GM18873 (cell line): ENCODE measurements around the gene SOD2.
"Not testable (repeated sequence)": the region's sequence is repeated elsewhere in the genome, so short reads cannot be mapped to it uniquely, and the experiment has no call there.

Experiments
- ATAC-seq: cut with Tn5 transposase; IDR thresholded peaks from one replicate; pipeline ENCODE4 v1.9.1; 2021; ENCODE audit warnings: mild to moderate bottlenecking, moderate library complexity, moderate number of reproducible peaks; ENCODE audit not compliant: unreplicated experiment, low FRiP score

The SOD2 gene

DNA sequence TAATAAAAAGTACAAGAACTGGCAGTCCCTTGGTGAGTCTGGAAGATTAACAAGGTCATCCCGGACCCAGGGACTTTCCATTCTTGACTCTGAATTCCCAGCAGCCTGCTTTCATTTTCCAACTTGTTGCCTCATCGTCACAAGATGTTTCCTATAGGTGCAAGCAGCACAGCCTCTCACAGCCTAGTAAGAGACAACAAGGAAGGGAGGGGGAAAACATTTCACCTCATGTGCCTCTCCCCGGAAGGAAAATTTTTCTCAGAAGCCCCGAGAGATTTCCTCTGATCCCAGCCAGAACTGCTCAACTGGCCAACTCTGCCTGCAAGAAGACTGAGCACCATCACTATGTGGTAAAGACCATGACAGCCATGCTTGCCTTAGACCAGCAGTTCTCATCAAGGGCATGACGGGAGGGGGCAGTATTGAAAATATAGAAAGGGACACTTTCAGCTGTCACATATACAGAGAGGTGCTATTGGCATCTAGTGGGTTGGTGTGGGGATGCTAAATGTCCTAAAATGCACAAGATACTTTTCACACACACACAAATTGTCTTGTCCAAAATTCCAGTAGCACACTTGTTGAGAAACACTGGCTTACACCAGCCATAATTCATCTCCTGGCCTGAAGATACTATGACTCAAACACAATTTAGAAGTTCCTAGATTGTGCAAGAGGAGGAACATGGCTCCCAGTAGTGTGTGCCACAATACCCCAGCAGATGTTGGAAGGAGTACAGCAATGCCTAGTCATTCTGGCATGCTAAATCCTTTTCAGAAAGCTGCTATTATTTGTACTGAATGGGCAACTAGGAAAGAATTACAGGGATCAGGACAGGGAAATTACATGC, 23.4 kb upstream of the SOD2 start:
- ATAC-seq: no peak

DNA sequence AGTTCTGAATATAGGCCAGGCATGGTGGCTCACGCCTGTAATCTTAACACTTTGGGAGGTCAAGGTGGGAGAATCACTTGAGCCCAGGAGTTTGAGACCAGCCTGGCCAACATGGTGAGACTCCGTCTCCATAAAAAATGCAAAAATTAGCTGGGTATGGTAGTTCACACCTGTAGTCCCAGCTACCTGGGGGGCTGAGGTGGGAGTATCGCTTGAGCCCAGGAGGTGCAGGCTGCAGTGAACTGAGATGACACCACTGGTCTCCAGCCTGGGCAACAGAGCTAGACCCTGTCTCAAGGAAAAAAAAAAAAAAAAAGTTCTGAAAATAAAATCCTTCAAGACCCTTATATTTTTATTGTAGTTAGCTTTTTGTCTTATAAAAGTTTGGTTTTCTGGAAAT, 22.6 kb upstream of the SOD2 start:
- ATAC-seq: no peak

DNA sequence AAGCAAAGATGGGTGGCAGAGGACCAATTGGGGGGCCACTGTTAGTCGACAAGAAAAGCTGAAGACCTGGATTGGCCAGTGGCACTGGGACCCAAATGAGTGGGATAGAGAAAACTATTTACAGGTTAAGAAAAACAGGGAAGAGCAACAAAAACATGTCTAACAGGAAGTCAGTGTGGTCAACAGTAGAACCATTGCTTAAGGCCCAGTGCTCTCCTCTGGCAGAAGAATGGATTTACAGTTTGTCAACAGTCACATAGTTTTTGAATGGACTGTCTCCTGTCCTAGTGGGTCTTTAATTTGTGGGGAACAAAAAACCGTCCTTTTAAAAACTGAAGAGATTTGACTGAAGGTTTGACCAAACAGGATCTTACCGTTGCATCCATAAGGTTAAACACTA, 22.1 kb upstream of the SOD2 start:
- no peak for ATAC-seq

DNA sequence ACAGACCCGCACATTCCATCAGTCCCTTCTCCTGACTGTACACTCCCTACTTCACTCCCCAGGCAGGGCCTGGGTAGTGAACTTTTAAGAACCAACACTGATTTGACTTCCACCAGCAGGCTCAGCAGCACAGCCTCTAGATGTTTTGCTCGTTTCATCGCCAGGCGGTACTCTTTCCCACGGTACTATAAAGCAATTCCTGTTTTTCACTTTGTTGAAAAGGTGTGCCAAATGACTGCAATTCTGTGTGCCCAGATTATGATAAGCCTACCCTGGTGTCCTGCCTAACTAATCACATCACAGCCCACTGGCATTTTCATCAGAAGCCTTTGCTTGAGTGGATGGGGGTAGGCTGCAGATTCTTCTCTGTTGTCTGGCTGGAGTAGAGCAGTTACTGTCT, 21.4 kb upstream of the SOD2 start:
- no peak for ATAC-seq

DNA sequence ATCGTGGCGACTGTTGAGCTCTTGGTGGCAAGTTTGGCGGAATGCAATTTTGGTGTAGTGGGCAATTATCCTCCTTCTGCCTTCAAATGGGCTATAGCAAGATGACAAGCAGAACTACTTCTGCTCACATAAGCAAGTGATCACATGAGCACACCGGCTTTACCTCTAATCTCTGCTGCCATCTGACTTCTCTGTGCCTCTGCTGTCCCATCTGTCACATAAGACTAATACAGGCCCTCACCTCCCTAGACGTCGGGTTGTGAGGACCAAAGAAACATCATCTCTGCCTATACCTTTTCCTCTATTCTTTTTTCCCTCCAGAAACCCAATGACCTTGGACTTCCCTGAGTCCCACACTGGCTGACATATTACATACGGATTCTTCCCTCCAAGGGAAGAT, 20.9 kb upstream of the SOD2 start:
- no peak for ATAC-seq

DNA sequence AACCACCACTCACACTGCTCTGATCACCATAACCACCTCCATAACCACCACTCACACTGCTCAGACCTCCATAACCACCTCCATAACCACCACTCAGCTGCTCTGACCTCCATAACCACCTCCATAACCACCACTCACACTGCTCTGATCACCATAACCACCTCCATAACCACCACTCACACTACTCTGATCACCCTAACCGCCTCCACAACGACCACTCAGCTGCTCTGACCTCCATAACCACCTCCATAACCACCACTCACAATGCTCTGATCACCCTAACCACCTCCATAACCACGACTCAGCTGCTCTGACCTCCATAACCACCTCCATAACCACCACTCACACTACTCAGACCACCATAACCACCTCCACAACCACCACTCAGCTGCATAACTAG, 19.3 kb upstream of the SOD2 start:
- not testable (repeated sequence) for ATAC-seq

DNA sequence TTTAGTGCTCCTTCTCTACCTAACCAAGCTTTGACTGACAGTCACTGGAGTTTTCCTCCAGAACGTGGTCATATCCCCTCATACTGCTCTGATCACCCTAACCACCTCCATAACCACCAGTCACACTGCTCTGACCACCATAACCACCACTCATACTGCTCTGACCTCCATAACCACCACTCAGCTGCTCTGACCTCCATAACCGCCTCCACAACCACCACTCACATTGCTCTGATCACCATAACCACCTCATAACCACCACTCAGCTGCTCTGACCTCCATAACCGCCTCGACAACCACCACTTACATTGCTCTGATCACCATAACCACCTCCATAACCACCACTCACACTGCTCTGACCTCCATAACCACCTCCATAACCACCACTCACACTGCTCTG, 17.6 kb upstream of the SOD2 start:
- ATAC-seq: not testable (repeated sequence)

DNA sequence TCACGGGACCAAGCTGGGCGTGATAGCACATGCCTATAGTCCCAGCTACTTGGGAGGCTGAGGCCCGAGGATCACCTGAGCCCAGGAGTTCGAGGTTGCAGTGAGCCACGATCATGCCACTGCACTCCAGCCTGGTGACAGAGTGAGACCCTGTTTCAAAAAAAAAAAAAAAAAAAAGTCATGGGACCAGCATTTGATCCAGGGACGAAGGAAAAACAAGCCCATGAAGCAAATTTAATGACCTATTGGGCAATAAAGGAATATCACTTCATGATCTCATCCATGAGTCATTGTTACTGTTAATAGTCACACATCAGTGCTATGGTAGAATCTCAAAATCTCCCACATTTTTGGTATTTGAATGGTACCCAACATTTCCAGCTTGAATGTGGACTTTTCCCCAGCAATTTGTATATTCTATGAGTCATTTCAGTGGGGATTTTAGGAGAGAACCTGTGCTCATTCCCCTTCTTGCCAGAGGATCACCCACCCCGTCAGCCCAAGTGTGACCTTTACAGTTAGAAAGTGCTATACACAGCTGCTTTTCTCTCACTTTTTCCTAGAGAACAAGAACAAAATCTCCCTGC, 8.5 kb upstream of the SOD2 start:
- no peak for ATAC-seq

DNA sequence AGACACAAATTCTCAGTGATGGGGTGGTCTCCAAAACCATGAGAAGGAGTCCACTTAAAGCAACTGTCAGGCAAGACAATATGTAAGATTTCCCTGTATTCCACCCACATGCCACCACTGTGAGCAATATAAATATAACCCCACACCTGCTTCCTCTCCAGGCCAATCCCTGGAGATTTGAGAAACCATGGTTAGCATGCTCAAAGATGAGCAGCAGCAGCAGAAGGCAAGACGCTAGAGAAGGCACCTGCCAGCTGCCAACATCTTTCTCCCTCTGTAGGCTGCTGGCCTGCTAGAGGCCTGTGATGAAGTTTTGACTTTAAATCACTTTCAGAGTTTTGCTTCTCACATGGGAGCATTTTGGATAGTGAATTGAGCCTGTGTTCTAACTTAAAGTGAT, 7.9 kb upstream of the SOD2 start:
- ATAC-seq: no peak

DNA sequence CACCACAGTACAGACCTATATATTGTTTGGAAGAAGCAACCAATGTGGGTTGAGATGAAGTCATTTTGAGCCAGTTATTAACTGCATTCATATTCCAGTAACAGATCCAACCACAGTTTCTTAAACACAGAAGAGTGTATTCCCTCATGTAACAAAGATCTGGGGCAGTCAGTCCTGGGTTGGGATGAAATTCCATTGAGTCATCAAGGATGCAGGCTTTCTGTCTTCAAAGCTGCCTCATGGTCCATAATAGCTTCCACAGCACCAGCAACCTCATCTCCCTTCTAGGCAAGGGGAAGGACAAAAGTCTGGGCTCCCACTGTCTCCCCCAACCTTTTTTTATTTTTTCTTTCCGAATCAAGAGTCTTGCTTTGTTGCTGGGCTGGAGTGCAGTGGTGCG, 2.9 kb upstream of the SOD2 start:
- no peak for ATAC-seq

DNA sequence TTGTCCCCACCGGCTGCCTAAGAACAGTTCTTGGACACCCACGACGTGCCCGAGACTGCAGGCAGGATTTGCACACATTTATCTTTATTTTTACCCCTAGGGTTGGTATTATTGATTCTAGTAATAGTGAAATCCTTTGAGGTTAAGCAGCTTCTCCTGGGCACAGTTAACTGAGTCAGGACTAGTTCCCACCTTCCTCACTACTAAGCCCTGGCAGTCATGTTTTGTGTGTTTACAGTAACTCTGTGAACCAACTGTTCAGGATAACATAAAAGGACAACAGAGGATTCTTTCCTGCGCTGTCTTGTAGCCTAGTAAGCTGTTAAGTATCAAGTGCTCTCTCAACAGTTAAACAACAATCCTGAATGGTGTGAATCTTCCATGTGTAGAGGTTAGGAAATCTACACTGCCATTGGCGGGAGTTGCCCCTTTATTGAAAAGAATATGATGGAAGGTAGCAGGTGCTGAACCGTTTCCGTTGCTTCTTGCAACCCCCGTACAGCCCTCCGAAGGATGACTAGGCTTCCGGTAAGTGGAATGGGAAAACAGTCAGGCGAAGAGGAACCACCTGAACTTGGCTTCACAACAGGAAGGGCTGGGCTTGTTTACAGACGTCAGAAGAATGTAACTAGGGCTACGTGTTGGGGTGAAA, 979 bp upstream of the SOD2 start:
- no peak for ATAC-seq

DNA sequence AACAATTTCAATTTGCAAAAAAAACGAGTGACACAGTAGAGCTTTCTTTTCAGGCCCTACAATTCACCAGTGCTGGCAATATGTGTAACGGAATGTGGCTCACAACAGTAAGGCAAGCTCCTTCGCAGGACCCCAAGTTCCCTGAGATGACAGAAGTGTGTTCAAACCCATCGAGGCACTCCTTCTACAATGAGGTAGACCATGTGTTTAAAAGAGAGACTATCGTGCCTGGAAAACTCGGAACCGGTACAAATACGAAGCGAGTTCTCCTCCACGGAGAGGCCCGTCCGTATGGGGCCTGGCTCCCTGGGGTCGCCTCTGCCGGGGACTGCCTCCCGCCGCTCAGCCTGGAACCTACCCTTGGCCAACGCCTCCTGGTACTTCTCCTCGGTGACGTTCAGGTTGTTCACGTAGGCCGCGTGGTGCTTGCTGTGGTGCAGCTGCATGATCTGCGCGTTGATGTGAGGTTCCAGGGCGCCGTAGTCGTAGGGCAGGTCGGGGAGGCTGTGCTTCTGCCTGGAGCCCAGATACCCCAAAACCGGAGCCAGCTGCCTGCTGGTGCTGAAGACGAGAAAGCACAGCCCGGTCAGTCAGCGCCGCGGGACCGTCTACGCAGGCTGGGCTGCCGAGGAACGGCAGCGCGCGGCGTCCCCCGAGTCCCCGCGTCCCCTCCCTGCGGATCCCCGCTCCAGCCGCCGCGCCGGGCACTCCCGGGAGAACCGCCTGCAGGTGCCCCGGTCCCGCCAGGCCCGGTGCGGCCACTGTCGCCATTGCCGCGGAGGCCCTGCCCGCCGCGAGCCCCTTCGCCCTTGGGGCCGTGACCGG, 526 bp downstream of the SOD2 start:
- ATAC-seq: peak; percentile 23

DNA sequence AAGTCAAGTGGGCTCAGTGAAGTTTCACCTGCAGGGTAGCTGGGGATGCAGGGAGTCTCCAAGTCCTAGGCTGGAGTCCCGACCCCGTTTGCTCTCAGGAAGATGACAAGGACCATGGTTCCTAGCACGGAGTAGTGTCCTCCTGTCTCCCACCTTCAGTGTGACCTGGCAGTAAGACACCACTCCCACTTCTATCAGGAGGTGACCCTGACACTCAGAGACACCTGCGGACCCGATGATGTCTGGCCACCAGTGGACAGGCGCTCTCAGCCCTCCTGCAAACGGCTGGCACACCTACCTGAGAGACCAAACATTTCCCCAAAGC, 1.1 kb downstream of the SOD2 start:
- ATAC-seq: no peak

DNA sequence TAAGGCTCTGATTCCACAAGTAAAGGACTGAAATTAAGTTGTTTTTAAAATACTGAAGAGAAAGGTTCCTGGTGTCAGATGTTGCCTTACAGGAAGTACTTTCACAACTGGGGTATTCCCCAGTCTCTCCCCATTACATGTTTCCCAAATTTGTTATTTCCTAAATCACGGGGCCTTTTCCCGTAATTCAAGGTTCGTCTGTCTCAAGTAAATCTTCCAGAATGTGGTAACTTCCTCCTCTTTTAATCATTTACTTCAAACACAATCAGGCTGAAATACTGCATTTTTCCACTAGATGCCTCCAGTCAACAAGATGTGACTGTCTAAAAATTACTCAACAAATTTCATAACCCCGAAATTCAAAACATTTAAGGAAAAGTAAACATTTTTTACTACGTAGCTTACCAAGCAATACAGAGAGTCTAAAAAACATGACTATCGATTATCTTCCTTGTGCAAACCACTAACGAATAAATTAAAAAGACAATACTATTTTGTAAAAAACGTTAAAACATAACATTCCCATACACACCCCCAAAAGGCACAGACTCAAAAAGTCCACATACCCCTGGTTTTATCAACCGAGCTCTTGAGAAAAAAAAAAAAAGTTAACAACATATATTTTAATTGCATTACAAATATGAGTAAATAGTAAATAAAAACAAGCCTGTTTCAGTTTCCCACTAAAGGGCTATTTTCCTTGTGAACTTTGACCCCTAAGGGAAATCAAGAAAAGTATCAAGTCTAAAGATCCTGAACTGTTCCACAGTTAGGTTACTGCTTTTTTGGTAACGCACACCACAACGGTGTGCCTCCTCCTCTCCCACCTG, 1.7 kb downstream of the SOD2 start:
- no peak for ATAC-seq

DNA sequence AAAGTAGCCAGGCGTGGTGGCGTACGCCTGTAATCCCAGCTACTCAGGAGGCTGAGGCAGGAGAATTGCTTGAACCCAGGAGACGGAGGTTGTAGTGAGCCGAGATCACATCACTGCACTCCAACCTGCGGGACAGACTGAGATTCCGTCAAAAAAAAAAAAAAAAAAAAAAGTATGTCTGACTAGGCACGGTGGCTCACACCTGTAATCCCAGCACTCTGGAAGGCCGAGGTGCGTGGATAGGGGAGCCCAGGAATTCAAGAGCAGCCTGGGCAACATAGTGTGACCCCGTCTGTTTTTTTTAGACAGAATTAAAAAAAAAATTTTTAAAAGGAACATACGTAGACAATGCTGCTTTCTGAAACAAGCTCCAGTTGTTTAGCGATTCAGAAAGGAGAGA, 2.9 kb downstream of the SOD2 start:
- ATAC-seq: not testable (repeated sequence)

DNA sequence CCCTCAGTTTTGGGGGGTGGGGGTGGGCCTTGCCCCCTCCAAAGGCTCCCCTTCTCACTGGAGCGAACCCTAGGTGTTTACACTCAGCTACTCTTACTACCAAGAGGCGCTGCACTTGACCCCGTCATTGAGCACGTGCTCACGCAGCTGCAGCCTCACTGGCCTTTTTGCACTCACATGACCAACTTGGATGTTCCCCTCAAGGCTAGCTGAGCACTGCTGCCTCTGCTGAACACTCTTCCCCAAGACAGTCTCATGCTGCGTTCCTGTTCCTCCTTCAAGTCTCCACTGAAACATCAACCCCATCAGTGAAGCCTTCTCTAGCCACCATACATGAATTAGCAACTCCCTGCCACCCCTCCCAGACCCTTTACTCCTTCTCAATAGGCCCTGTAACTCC, 4.0 kb downstream of the SOD2 start:
- no peak for ATAC-seq

DNA sequence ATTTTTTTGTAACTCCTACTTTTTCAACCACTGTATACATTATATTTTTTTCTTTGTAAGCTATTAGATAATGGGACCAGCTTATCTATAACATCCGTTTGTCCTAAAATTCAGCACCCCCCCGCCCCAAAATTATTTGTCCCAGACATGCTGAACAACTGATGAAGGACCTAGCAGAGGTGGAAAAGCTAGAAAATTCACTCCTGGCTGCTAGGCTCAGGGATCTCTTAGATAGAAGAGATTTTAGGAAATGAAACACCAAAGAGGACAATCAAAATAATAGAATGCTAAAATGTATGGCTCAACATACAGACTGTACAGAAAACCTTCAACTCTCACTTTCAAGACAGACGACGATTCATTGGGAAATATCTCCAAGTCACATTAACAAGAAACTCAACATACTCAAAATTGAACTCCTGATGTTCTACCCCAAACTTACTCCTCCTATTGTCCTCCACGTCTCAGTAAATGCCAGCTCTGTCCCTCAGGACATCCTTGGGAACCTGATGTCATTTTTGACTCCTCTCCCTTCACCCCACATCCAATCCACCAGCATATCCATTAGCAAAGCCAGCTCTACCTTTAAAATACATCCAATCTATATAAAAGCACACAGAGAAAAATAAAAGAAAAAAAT, 4.7 kb downstream of the SOD2 start:
- no peak for ATAC-seq

DNA sequence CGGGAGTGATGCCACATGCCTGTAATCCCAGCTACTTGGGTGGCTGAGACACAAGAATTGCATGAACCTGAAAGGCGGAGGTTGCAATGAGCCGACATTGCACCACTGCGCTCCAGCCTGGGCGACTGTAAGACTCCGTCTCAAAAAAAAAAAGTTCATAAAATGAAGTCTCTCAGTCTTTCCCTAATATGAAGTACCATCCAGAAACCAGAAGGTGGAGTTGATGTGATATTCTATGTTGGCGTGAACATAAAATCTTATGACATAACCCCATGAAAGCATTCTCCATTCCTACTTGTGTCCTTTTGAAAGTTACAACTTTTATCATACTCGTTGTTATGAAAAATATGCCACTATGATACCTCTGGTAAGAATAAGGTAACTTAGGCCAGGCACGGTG, 5.7 kb downstream of the SOD2 start:
- ATAC-seq: no peak

DNA sequence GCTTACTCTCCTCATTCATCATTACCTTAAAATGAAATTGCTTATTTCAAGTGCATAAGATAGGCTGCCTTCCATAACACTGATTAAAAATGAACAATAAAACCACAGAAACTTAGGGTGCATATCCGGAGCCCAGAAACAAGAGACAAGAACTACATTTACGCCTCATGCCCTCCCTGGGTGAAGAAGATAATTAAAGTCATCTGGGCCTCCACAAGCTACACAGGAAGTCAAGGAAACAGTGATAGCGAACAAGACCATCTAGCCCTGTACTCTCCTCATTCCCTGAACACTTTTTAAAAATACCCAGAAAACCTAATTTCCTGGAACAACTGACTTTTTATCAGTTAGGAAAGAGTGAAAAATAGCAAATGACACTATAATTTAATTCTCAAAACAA, 6.3 kb downstream of the SOD2 start:
- no peak for ATAC-seq

DNA sequence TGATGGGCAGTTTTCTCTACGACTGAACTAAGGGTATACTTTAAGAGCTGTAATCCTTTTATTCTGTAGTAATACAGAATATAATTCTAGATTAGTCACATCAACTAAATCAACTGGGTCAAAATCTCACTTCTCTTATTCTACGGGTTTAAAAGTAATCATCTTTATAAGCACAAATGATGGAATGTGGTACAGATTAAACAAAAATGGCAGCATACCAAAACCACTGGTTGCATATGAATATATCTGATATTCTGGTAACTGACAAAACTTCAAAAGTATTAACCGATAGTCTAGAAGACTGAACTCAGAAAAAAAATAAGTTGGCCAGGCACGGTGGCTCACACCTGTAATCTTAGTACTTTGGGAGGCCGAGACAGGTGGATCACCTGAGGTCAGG, 7.0 kb downstream of the SOD2 start:
- ATAC-seq: no peak
